ENCODE data around the gene DIO1.

Gene DIO1

DNA sequence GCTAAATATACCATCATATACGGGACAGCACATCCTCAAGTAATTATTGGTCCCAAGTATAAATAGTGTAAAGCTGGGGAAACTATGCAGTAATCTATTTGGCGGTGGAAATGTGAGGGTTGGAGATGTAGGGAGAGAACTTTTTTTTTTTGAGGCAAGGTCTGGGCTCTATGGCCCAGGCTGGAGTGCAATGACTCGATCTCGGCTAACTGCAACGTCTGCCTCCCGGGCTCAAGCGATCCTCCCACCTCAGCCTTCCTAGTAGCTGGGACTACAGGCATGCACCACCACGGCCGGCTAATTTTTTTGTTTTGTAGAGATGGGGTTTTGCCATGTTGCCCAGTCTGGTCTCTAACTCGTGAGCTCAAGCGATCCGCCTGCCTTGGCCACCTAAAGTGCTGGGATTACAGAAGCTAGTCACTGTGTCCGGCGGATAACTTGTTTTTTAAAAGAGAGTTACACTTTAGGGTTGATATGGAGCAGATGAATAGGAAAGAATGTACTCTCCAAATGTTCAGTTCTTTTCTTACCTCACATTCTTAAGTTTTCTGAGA, 49.6 kb downstream of the DIO1 start:
- DNase-seq = no peak

DNA sequence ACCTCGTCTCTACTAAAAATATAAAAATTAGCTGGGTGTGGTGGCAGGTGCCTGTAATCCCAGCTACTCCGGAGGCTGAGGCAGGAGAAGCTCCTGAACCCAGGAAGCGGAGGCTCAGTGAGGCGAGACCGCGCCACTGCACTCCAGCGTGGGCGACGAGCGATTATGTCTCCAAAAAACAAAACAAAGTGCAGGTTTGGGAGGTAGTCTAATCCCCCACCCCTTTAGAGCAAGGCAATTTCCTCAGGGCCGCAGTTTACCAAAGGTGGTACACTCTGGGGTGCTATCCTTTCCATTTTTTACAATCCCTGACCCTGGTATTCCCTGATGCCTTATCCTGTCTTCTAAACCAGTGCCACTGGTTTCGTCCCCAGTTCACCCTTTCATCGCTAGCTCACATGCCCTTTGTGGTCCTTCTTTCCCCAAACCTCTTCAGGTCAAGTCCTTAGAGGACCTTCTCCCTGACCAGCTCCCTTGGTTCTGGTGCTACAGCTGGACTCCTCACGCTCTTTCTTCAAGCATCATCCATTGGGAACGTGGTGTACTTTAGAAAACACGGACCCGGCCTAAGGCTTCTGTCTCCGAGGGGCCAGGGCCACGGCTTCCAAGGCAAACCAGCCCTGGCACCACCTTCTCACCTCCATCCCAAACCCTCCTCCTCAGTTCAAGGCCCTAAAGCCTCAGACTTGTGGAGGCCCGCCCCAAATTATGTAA, 50.6 kb downstream of the DIO1 start:
- no peak for DNase-seq

DNA sequence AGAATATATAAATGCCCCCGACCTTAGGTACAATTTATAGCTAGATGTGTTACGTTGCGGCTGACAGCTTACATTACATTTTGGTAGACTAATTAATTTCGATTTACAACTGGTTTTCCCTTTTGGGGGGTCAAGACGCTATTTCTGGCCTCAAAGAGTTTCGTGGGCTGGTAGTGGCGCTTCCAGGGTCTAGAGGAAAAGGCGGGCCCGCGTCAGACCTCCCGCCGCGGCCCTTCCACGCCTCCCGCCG, 51.1 kb downstream of the DIO1 start:
- no peak for DNase-seq

- DNase-seq = peak; percentile 92
These were observed 51.7 kb downstream of the DIO1 start, which contains the start of gene IFT25 for GRCh38 chr1:53945433-53946251. Gene IFT25, minus strand, starts transcription at chr1:53945699. Its CDS starts 5,617 bp downstream, at chr1:53940082.

GRCh38 chr1:53946252-53947171, 52.5 kb downstream of the DIO1 start, which contains the start of gene LRRC42:
Gene LRRC42, plus strand, starts transcription at chr1:53946350. Its CDS starts 5,650 bp downstream, at chr1:53952000.
- DNase-seq = no peak

- DNase-seq = no peak
These were observed 53.4 kb downstream of the DIO1 start for GRCh38 chr1:53947172-53947907.

- no peak for DNase-seq
These were observed 54.3 kb downstream of the DIO1 start for GRCh38 chr1:53948291-53948690.

GRCh38 chr1:53949023-53949990, 55.3 kb downstream of the DIO1 start:
- DNase-seq = peak; percentile 19

- DNase-seq = no peak
These were observed 57.7 kb downstream of the DIO1 start for GRCh38 chr1:53951697-53952096.

- DNase-seq = no peak
These were observed 60.1 kb downstream of the DIO1 start for GRCh38 chr1:53954128-53954527.

DNA sequence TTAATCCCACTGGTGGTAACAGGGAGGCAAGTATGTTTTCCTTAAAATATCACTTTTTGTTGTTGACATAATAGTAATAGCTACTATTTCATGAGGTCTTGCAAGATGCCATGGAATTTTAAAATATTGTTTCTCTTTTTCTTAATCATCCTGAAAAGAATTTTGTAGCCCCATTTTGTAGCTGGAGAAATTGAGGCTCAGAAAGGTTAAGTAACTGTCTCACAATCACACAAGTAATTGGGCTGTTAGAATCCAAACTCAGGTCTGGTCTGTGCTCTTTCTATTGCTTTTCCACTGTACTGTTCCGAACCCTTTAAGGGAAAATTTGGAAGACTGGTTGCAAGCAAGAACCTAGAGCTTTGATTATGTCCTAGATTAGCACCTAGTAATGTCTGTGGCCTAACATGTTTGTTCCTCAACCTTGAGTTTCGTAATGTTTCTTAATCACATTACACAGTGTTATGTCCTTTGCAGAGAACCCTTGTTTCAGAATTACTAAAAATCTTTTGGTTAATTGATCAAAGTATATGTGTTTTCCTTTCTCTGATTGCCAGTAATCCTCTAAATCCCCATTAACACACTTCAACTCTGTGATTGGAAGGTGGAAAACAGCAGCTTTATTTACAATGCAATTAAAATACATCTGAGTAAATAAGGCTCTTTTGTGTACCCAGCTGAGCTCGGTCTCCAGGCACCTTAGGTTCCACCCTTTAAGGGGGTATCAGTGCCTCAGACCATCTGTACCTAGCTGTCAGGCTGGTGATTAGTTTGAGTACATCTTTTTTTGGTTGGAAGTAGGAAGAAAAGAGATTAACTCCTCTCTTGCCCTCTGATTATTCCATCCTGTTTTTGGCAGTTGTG, 62.6 kb downstream of the DIO1 start:
- DNase-seq = no peak

DNA sequence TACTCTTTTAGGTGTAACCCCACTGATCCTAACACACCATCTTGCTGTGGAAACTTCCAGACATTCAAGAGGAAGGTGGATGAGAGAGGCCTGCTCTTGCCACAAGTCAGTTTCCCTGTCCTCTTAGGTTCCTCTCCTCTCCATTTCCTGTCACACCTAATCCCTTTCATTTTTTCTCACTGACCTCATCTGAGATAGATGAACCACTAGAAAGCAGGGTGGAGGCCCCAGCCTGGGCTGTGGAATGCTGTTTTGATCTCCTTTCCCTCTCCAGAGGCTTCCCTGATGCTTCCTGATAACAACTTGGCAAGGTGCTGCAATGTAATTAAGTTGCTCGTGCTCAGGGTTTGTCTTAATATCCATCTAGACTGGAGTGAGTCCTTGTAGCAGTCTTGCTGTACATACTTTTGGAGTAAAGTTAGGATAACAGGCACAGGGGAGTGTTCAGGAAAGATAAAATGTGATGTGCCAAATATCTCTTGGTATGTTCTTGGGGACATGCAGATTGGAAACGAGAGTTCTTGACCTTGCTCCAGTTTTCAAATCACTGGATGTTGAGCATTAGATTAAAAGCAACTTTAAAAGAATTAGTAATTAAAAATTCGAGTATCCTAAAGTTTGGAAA, 63.3 kb downstream of the DIO1 start:
- DNase-seq = peak; percentile 94

- no peak for DNase-seq
These were observed 65.8 kb downstream of the DIO1 start for GRCh38 chr1:53959664-53960250.
